Measurements from ENCODE around the gene MGARP. TPM values are rescaled to one million over a fixed set of nuclear protein-coding genes. Genes with fewer than 3 reads are reported as not detected.
A peak's percentile ranks its signal among the peaks of the same experiment; 100 is the strongest.

MGARP gene
- total and polyA plus RNA-seq, 9 of the 15 experiments (the other 6 are each of a cell fraction or from before 2014, with no cell fraction given), result 0.11 to 0.45 (median 0.23) TPM; not detected in 4

GRCh38 chr4:139295206-139295941 lies 15.3 kb upstream of the MGARP start (continued):
- TF ChIP-seq ZNF511 (CRISPR knock-in tag; IDR thresholded peaks at IDR 0.05), result peak; percentile 93
- no peak for TF ChIP-seq MYBL2 (IDR thresholded peaks at IDR 0.05; ENCODE audit: low read depth)
- no peak for TF ChIP-seq MYBL2 (CRISPR knock-in tag; IDR thresholded peaks at IDR 0.05; ENCODE audit: borderline replicate concordance)
- TF ChIP-seq TCF3 (CRISPR knock-in tag; IDR thresholded peaks at IDR 0.05), result peak; percentile 44; the same call in 1 of the 2 replicates
- no peak for TF ChIP-seq ZKSCAN8 (CRISPR knock-in tag; IDR thresholded peaks at IDR 0.05)
- TF ChIP-seq CCAR2 (IDR thresholded peaks at IDR 0.05; ENCODE audit: low read depth, low read length), result no peak
- TF ChIP-seq SIN3B (IDR thresholded peaks at IDR 0.05; ENCODE audit: low read depth), result peak; percentile 75; the same call in 1 of the 2 replicates
- no peak for TF ChIP-seq ZFPM2 (CRISPR knock-in tag; IDR thresholded peaks at IDR 0.05)
- peak; percentile 62; the same call in 1 of the 2 replicates for TF ChIP-seq ATF7 (IDR thresholded peaks at IDR 0.05)
- TF ChIP-seq UBTF (IDR thresholded peaks at IDR 0.05; ENCODE audit: borderline replicate concordance in 1 of 2, low read depth in 2 of 2, low read length in 2 of 2), result peak; percentile 20 to 75; a peak in 1 of 4 replicates
- TF ChIP-seq ZNF445 (CRISPR knock-in tag; IDR thresholded peaks at IDR 0.05; ENCODE audit: low read depth), result no peak
- TF ChIP-seq ETV1 (tag; conservative IDR thresholded peaks at IDR 0.05; ENCODE audit: low read depth), result peak; percentile 100
- peak; percentile 96 to 99 (median 99) for TF ChIP-seq CTCF (IDR thresholded peaks at IDR 0.05 in 2 of 3, conservative IDR thresholded peaks at IDR 0.05 in 1 of 3; ENCODE audit: insufficient read depth in 2 of 3, low read depth in 1 of 3, low read length in 3 of 3)
- TF ChIP-seq ZZZ3 (IDR thresholded peaks at IDR 0.05), result no peak
- peak; percentile 56 for TF ChIP-seq CCNT2 (IDR thresholded peaks at IDR 0.05; ENCODE audit: borderline replicate concordance, extremely low read depth, insufficient read length, low read depth, low read length)
- TF ChIP-seq LEF1 (IDR thresholded peaks at IDR 0.05), result no peak
- peak; percentile 97 for TF ChIP-seq TAF7 (tag; IDR thresholded peaks at IDR 0.05)
- TF ChIP-seq CBX5 (IDR thresholded peaks at IDR 0.05; ENCODE audit: borderline replicate concordance, low read depth), result no peak
- peak; percentile 75 for TF ChIP-seq TFAP4 (CRISPR knock-in tag; IDR thresholded peaks at IDR 0.05; ENCODE audit: borderline replicate concordance)
- peak; percentile 77 for TF ChIP-seq EGR1 (conservative IDR thresholded peaks at IDR 0.05)
- peak; percentile 84 for TF ChIP-seq SMC3 (conservative IDR thresholded peaks at IDR 0.05; ENCODE audit: insufficient read depth, low read depth, low read length)
- TF ChIP-seq GTF2A2 (tag; IDR thresholded peaks at IDR 0.05), result 0 out of 2 replicates have a peak, but pooled peaks have one; percentile 21
- TF ChIP-seq FOS (IDR thresholded peaks at IDR 0.05; ENCODE audit: extremely low read depth, insufficient read length), result no peak

Data from K562 (cell line).